ENCODE measurements around the gene PHF3. TPM values are rescaled to one million over a fixed set of nuclear protein-coding genes. Genes with fewer than 3 reads are reported as not detected.

Gene PHF3
- total RNA-seq, 1 experiment from 2014 or later: 21.8 TPM

- Histone ChIP-seq H4K20me1 (ENCODE audit: low read length) (peaks cover 39% of the 10 kb centered on the region), H3K27me3 (ENCODE audit: low read length) (no peaks in the 10 kb centered on the region), H3K36me3 (ENCODE audit: low read depth, low read length) (no peaks in the 10 kb centered on the region), H3F3A (ENCODE audit: low read length, unreplicated experiment) (no peaks in the 10 kb centered on the region), H3K4me1 (ENCODE audit: insufficient read depth, low read length) (peaks cover 17% of the 10 kb centered on the region), H3K9me2 (replicated peaks; ENCODE audit: low read length) (no peaks in the 10 kb centered on the region), H3K9me3 (ENCODE audit: low read length) (no peaks in the 10 kb centered on the region), H3K79me2 (ENCODE audit: low read length) (peaks cover 70% of the 10 kb centered on the region), H3K27ac (ENCODE audit: low read length) (no peak overlapping the region), H3K9ac (ENCODE audit: low read length) (peak overlapping the region; percentile 91; the same call in 1 of the 2 replicates), H3K4me2 (ENCODE audit: low read length) (peak overlapping the region; percentile 94), H2AFZ (ENCODE audit: low read length) (no peak overlapping the region), H3K4me3 (ENCODE audit: low read length) (peak overlapping the region; percentile 90)
- CTCF ChIA-PET: no interaction called here
- no peak for TF ChIP-seq EZH2phosphoT487 (IDR thresholded peaks at IDR 0.05; ENCODE audit: borderline replicate concordance, low read length)
- TF ChIP-seq EZH2 (IDR thresholded peaks at IDR 0.05; ENCODE audit: low read length, unreplicated experiment): no peak
- no peak for TF ChIP-seq CTCF (conservative IDR thresholded peaks at IDR 0.05; ENCODE audit: low read depth, low read length)
- no peak for ATAC-seq
- DNase-seq: peak; percentile 18
- POLR2A ChIA-PET (ENCODE audit: unreplicated experiment): no interaction called here
- BruUV-seq (replicated peaks): no TSS peak
- intact Hi-C loops (cut with micrococcal nuclease): loop anchor here (5.0 kb wide), 1 partner anchor 66 kb away; the partner anchor contains the start of genes LOC128125822 and PTP4A1
Measured at GRCh38 chr6:63637865-63638445, 2.4 kb downstream of the PHF3 start.

- DNase-seq: peak; percentile 63
Measured at GRCh38 chr6:63640062-63640461, 4.5 kb downstream of the PHF3 start.

More at GRCh38 chr6:63640062-63640461, 4.5 kb downstream of the PHF3 start:
- no peak for TF ChIP-seq EZH2 (IDR thresholded peaks at IDR 0.05; ENCODE audit: low read length, unreplicated experiment)
- TF ChIP-seq EZH2phosphoT487 (IDR thresholded peaks at IDR 0.05; ENCODE audit: borderline replicate concordance, low read length): no peak
- TF ChIP-seq CTCF (conservative IDR thresholded peaks at IDR 0.05; ENCODE audit: low read depth, low read length): no peak
- H3K27me3 ChIP-seq (ENCODE audit: low read length): no peaks in the 10 kb centered on the region
- peak overlapping the region; percentile 37 for H3K4me2 ChIP-seq (ENCODE audit: low read length)
- H3K9me2 ChIP-seq (replicated peaks; ENCODE audit: low read length): no peaks in the 10 kb centered on the region
- peaks cover 25% of the 10 kb centered on the region for H3K4me1 ChIP-seq (ENCODE audit: insufficient read depth, low read length)
- H3K9me3 ChIP-seq (ENCODE audit: low read length): no peaks in the 10 kb centered on the region
- no peak overlapping the region for H3K9ac ChIP-seq (ENCODE audit: low read length)
- intact Hi-C loops (cut with micrococcal nuclease): loop anchor here (5.0 kb wide), 1 partner anchor 42 kb away; no protein-coding TSS in a partner anchor
- no peak overlapping the region for H2AFZ ChIP-seq (ENCODE audit: low read length)
- H3K4me3 ChIP-seq (ENCODE audit: low read length): no peak overlapping the region
- peak; percentile 14; the same call in 1 of the 2 replicates for ATAC-seq
- BruUV-seq (replicated peaks): no TSS peak
- peaks cover 39% of the 10 kb centered on the region for H4K20me1 ChIP-seq (ENCODE audit: low read length)
- H3K79me2 ChIP-seq (ENCODE audit: low read length): peaks cover 91% of the 10 kb centered on the region
- no peaks in the 10 kb centered on the region for H3K36me3 ChIP-seq (ENCODE audit: low read depth, low read length)
- CTCF ChIA-PET: no interaction called here
- 0 out of 2 replicates have a peak overlapping the region, but pooled peaks have one; percentile 0 for H3K27ac ChIP-seq (ENCODE audit: low read length)
- POLR2A ChIA-PET (ENCODE audit: unreplicated experiment): no interaction called here
- no peaks in the 10 kb centered on the region for H3F3A ChIP-seq (ENCODE audit: low read length, unreplicated experiment)

Data from PC-3 (cell line).